Activated gamma-delta T cell treated with Interleukin-2 at 50 U/mL for 16 hours (primary cell): Measurements from ENCODE around the gene GP2.
"Not testable (repeated sequence)": the region's sequence is repeated elsewhere in the genome, so short reads cannot be mapped to it uniquely, and the experiment has no call there.

Experiments
- DNase-seq: peaks from one replicate; pipeline ENCODE4 v3.0.0-alpha.2; 2020

The GP2 gene

DNA sequence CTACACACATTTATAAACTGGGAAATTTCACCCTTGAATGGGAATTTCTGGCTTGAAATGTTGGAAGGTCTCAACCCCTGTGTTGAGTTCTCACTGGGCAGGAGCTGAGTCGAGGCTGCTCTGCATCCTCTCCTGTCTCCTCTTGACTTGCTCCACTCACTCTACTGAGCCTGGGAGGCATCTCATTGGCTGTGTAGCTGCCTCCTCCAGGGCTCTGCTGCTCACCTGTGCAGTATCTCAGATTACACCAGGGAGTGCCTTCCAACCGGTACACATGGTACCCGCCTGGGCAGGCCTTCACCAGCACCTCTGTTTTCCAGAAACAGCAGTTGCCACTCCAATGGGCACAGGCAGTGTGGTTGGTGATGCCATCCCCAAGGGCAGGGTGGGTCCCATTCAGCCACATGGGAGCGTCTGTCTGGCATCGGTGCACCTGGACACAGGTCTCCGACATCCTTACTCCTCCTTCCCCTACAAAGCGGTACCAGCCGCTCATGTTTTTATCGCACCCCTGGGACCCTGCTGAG lies 3.7 kb downstream of the GP2 start:
- no peak for DNase-seq

DNA sequence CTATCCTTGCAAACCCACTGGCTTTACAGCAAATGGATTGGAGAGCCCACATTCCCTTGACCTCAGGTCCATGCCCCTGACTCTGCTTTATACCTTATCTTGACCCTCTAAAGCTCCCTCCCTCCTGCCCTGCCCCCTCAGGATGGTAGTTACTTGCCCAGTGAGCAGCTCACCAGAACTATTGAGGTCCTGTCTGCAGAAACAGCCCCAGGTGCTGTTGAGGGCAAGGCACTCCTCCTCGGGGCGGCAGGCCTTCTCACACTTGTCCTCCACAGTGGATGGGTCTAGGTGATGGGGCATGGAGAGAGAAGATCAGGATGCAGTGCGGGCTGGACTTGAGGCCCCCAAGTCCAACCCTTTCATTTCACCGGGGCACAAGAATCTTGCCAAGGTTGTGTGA lies 4.6 kb downstream of the GP2 start:
- no peak for DNase-seq

DNA sequence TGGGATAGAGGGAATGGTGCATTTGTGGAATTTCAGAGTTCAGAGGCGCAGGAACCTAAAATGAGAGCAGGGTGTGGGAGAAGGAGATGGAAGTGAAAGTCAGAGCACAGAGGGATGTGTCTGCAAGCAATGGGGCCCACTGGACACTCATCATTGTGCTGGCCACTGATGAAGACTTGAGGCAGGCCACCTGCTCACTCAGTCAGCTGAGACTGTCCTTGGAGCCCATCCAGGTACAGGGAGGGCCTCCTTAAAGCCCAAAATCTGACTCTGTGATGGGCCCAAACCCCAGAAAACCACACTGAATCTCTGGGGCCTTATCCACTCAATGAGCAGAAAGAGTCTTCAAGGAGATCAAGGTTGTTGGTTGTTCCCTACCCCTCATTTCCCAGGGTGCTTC lies 5.6 kb downstream of the GP2 start:
- no peak for DNase-seq

DNA sequence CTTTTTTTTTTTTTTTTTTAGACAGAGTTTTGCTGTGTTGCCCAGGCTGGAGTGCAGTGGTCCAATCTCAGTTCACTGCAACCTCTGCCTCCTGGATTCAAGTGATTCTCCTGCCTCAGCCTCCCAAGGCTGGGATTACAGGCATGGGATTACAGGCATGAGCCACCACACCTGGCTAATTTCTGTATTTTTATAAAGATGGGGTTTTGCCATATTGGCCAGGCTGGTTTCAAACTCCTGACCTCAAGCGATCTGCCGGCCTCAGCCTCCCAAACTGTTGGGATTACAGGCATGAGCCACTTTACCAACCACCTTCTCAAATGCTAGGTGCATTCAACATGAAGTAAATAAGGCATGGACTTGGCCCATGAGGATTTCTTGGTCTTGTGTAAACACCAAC lies 6.3 kb downstream of the GP2 start:
- not testable (repeated sequence) for DNase-seq

DNA sequence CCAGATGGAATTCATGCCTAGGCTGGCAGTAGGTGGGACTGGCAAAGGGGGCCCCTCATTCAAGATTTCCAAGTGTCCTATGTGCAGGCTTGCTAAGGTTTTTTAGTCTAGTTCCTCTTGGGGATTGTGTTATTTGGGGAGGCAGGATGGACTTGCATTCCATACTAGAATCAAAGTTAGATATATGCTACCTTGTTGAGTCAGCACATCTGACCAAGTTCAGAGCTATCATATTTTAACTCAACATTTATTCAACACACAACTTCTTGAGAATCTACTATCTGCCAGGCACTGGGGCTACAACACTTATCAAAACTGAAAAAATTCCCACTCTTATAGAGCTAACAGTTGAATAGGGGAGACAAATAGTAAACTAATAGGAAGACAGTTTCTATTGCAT lies 6.7 kb downstream of the GP2 start:
- no peak for DNase-seq

DNA sequence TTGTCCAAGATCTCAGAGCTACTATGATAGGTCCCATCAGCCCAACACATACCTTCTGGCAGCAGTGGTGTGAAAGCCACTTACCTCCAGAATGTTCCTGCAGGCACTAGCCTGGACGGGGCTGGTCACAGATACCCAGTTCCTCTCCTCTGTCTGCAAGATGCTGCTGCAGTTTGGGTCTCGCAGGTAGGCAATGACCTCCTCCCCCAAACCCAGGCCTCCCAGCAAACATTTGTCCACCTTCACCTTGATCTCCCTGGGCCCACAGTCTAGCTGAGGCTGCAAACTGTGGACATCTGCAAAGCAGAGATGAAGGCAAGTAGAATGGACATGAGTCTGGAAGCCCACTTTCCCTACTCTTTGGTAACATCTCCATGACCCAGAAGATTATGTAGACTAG lies 7.1 kb downstream of the GP2 start:
- no peak for DNase-seq

DNA sequence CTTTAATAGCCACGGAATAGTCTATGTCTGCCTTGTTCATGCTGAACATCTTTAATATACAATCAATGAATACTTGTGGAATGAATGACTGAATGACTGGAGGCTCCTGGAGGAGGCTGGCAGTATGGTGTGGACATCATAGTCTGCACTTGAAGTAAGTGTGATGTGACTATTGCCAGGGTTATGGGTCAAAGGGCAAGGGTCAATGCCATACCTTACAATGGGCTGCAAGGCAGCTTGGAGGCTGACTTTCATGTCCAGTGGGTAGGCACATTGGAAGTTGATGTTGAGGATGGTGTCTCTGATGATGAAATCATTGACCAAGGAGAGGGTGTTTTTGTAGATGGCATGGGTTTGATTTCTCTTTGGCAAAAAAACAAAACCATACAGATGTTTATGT lies 7.9 kb downstream of the GP2 start:
- no peak for DNase-seq

DNA sequence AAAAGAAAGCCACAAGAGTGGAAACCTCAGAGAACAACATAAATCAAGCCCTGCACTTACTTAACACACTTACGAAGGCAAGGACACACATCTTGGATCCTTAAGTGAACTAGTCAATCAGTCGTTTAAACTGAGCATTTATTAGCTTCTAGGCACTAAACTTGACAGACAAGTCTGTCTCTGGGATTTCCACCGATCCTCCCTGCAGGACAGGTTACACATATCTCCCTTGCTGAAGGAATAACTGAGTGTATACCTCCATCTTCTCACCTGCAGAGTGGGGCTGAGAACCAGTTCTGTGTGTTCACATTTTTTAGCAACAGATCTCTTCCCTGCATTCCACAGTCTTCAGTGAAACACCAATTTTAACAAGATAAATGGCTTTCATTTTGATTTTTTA lies 8.9 kb downstream of the GP2 start:
- DNase-seq = no peak

DNA sequence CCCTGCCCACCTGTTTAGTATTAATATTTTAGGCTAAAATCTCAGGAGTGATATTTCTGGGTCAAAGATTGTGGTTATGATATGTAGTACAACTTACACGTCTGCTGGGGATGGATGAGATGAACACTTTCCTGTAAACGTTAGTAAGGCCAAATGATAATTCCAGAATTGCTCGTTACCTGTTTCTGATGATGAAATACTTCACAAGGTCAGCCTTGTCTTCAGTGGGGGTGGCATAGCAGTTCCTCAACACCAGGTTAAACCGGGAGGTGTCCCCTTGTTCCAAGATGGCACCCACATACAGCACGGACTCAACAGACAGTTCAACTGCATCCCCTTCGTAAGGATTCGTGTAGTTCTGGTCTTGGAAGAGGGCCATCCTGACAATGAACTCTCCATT lies 9.3 kb downstream of the GP2 start:
- DNase-seq = no peak

DNA sequence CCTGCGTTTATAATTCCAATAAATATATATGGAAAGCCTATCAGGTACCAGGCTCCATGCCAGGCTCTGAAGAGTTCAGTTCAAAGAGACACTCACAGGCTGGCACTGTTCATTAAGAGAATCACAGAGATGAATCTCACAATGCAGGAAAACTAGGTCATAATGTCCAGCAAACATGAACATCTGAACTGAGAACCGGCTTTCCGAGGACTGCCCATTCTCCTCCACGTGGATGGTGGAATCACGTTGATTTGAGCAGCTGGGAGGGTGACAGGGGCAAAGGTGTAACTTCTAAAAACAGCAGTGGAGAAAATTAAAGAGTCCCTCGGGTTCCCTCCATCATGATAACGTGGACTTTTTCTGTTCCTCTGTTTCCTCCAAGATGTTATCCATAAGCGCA lies 10.2 kb downstream of the GP2 start:
- DNase-seq = no peak

DNA sequence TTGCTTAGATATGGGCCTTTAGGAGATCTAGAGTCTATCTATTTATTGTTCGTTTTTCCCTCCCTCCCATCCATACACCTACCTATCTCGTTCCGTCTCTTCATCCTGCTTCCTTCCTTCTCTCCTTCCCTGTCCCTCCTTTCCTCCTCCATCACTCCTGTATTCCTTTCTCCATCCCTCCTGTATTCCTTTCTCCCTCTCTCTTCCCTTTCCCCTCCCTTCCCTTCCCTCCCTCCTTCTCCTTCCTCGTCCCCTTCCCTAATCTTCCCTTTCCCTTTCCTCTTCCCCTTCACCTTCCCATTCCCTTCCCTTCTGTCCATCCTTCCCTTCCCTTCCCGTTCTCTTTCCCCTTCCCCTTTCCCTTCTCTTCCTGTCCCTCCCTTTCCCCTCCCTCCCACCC lies 10.6 kb downstream of the GP2 start:
- DNase-seq = no peak

DNA sequence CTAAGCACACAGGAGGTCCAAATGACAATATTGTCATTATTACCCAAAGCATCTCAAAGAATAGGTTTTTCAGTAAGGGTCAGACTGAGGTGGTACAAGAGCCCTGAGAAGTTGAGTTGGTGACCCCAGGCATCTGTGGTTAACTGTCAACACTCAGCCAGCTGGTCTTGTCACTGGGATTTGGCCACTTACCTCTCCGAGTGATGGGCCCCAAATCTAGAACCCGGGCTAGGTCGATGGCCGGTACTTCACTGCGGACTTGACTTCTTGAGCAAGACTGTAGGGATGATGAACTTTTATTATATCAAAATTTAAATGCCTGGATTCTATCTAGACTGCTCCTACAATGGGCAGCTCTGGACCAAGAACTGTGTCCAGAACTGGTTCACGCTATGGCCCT lies 11.5 kb downstream of the GP2 start:
- DNase-seq = no peak

DNA sequence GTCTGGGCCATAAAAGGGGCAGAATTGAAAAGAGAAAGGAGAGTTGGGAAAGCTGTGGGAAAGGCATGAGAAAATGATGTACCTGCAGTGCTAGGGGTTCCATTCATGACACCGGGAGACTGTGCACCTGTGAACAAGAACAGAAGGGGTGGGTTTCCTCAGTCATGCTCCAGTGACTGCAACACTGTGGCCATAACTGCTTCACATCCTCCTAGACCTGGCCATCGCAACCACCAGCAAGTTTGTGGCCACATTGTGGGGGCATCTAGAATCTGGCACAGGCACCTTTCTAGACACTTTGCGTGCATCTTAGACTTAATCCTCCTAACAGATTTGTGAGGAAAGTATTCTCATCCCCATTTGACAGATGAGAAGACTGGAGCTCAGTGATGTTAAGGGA lies 12.7 kb downstream of the GP2 start:
- DNase-seq = no peak

DNA sequence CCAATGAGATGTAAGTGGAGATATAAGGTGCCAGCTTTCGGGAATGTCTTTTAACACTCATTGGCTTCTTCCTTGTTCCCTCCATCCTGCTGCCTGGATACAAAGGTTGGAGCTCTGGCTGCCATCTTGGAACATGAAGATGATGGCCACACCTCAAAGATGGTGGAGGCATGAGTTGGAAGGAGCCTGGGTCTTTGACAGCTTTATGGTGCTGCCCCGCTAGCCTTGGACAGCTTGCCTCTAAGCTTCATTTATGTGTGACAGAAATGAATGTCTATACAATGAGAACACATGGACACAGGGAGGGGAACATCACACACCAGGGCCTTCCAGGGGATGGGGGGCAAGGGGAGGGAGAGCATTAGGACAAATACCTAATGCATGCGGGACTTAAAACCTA lies 13.6 kb downstream of the GP2 start:
- DNase-seq = no peak

DNA sequence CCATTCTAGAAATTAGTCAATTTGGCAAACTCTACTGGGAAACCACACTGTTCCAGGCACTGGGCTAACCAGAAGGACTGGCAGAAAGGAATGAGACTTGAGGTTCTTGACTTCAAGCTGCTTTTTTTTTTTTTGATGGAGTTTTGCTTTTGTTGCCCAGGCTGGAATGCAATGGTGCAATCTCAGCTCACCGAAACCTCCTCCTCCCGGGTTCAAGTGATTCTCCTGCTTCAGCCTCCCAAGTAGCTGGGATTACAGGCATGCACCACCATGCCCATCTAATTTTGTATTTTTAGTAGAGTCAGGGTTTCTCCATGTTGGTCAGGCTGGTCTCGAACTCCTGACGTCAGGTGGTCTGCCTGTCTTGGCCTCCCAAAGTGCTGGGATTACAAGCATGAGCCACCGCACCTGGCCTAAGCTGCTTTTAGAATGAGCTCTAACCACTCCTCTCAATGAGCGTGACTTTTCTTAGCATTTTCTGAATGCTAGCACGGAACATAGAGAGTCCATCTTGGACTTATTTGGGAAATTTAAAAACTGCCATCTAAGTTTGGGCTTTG lies 14.7 kb downstream of the GP2 start:
- DNase-seq = not testable (repeated sequence)

DNA sequence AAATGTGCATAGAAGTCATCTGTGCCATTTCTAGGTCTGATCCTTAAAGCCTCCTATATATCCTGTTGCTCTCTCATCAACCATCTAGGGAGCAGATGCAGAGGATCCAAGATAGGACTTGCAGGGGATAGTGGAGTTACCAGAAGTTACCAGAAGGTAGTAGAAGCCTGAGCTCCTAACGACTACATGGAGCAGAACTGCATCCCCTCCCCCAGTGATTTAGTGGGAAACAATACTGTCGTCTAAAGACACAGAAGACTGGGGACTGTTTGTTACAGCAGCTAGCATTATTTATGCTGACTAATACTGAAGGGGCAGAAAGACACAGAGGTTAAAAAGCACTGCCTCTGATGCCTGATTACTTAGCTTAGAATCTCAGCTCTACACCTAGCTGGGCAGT lies 15.8 kb downstream of the GP2 start:
- DNase-seq = no peak

DNA sequence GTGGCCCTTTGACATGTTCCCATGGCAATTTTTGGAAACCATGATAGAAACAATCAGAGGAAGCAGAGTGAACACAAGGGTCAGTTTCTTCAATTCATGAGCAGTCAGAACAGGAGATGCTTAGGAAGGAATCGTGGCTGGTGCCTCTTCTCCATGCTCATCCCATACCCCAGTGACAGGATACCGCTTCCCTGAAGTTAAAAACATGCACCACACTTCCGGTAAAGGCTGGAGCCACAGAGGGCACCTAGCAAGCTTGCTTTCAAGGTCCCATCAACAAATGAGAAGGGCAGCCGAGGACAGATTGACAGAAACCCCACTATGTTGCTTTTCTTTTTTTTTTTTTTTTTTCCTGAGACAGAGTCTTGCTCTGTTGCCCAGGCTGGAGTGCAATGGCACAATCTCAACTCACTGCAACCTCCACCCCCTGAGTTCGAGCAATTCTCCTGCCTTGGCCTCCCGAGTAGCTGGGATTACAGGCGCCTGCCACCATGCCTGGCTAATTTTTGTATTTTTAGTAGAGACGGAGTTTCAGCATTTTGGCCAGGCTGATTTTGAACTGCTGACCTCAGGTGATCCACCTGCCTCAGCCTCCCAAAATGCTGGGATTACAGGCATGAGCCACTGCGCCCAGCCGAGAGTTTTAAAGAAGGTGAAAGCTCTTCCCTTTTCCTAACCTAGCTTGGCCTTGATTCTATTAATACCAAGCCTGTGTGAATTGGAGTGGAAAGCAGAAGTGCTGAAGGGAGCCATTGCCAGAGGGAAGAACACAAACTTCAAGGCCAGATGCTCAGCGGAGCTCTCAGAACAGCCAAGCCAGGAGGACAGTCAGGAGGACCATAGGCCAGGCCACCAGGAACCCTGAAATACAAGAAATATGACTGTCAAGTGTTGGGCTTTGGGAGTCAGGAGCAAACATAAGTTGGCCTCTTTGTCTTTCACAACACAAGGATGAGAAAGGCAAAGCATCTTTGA lies 16.6 kb downstream of the GP2 start:
- no peak for DNase-seq

DNA sequence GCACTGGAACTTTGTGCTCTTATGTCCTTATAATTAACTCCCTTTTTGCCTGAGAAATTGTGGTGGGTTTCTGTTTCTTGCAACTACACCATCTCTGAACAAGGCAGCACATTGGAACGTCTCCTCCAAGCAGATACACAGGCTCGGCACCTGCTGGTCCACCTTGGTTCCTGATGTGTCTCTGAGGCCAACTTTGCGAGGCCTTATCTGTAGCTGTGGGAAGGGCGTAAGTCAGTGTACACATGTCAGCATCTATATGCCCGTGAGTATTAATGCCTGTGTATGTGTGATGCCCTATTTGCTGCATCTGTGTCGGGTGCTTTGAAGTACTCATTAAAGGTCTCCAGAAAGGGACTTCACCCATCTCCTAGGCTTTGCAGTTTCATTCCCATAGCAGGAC lies 17.5 kb downstream of the GP2 start:
- no peak for DNase-seq

DNA sequence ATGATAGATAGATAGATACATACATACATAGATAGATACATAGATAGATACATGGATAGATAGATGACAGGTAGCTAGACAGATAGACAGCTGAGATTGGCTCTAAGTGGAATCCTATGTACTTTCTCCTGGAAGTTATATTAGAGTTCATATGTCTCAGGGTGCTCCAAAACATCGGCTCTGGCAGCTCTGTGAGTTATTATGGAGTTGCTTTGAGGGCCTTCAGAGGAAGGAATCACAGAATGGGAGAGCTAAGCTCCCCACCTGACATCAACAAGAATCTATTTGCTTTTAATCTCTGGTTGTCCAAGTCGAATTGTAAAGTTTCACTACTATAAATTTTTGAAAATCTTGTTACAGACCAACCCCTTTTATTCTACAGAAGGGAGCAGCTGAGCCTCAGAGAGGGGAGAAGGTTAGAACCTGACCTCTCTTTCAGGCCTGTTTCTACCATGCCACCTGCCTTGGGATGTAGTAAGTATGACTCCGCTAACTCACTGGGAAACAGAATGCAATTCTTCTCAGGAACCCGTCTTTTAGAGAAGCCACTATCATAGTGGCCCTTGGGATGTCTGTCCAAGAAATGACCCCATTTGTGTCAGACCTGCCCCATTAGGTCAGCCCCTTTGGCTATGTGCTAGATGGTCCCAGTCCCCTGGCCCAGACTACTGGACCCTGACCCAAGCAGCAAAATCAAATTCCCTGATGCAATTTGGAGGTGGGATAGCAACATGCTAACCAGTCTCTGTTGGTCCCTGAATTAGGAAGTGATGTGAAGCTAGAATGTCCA lies 18.3 kb downstream of the GP2 start:
- DNase-seq = no peak

DNA sequence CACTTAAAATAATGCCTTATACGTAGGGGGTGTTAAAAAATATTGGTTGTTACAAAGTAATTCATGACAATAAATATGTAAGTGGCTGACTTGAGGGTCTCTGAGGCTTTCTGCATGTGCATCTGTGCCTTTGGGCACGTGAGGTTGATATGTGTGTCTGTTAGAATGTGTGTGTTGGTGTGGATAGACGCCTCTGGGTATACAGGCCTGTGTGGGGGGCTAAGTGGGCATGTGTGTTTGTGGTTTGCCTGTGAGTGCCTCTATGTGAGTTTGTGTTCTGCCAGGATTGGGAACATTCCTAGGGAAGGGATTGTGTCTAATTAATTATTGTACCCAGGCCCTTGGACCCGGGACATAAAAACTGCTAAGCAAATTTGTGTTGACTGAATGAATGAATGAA lies 19.0 kb downstream of the GP2 start:
- no peak for DNase-seq

DNA sequence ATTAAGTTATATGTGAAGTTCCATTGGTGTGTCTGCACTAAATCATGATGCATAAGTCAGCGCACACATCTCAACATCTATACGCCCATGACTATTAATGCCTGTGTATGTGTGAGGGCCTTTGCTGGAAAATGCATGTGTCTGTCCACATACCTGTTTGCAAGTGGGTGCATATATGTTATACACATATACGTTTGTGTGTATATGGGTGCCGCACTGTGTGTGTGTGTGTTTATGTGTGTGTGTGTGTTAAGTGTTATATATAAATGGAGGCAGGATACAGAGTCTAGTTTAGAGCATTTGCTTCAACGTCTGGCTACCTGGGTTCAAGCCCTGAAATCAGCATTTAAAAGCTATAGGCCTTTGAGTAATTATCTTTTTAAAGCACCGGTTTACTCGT lies 19.5 kb downstream of the GP2 start:
- no peak for DNase-seq

DNA sequence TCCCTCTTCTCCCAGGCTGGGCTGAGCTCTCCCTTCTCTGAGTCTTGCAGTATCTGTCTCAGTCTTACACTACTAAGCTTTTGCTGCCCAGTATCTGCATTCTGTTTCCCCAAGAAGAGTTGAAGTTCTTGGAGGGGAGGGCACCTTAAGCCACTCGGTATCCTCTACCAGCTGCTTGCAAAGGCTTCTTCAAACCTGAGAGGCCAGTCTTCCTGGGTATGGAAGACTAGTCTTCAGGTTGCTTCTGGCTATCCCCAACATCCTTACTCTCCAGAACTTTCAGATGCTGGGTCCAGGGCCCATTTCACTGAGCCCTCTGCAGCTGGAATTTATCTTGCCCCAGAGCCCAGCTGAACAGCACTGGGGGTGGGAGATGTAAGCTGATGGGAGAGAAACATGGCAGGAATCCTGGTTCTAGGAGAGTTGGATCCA lies 20.1 kb downstream of the GP2 start:
- DNase-seq = no peak

DNA sequence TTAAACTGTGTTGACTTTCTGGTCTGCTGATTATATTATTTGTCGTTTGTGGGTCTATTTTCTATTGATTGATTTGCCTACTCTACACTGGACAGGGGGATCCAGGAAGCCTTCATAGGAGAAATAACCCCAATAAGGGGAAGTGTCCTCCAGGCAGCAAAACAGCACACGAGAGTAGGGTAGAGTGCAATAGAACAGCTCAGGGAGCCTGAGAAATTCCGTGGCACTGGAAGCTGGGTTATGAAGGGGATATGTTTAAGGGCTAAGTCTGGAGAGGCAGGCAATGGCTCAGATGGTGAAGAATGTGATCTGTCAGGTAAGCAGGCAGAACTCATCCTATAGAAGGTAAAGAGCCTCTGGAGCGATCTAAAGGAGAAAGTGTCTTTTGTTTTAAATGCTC lies 20.9 kb downstream of the GP2 start:
- no peak for DNase-seq

DNA sequence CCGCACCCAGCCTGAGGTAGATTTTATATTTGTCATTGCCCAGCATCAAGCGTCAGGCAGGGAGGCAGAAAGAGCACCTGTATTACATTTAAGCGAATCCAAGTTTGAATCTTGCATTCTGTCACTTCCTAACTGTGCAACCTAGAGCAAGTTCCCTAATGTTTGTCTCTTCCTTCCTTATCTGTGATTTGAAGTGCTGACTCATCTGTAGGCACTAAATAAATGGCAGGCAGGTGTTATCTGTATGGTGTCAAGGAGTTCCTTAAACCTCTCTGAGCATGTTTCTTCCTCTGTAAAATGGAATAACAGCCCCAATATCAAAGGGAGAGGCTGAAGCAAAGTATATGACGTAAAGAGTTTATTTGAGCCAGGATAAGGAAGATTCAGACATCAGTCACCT lies 24.3 kb downstream of the GP2 start:
- DNase-seq = no peak
